ENCODE data around the gene FASN.

The FASN gene

GRCh38 chr17:82088838-82089722 lies 9.0 kb downstream of the FASN start:
- DNase-seq (ENCODE audit: low read depth, low spot score) = no peak

GRCh38 chr17:82087961-82088837 lies 9.8 kb downstream of the FASN start:
- DNase-seq (ENCODE audit: low read depth, low spot score) = no peak

- DNase-seq (ENCODE audit: low read depth, low spot score) = no peak
Observed at GRCh38 chr17:82086941-82087906, 10.8 kb downstream of the FASN start.

- DNase-seq (ENCODE audit: low read depth, low spot score) = no peak
Observed at GRCh38 chr17:82085931-82086764, 11.9 kb downstream of the FASN start.

- no peak for DNase-seq (ENCODE audit: low read depth, low spot score)
Observed at GRCh38 chr17:82085031-82085861, 12.8 kb downstream of the FASN start.

- no peak for DNase-seq (ENCODE audit: low read depth, low spot score)
Observed at GRCh38 chr17:82084373-82085030, 13.5 kb downstream of the FASN start.

- DNase-seq (ENCODE audit: low read depth, low spot score) = no peak
Observed at GRCh38 chr17:82083533-82084359, 14.3 kb downstream of the FASN start.

GRCh38 chr17:82083009-82083408 lies 15.0 kb downstream of the FASN start:
- DNase-seq (ENCODE audit: low read depth, low spot score) = no peak

GRCh38 chr17:82082456-82082855 lies 15.6 kb downstream of the FASN start:
- no peak for DNase-seq (ENCODE audit: low read depth, low spot score)

- DNase-seq (ENCODE audit: low read depth, low spot score) = no peak
Observed at GRCh38 chr17:82081966-82082365, 16.1 kb downstream of the FASN start.

GRCh38 chr17:82081546-82081945 lies 16.5 kb downstream of the FASN start:
- DNase-seq (ENCODE audit: low read depth, low spot score) = no peak

GRCh38 chr17:82080789-82081464 lies 17.1 kb downstream of the FASN start:
- DNase-seq (ENCODE audit: low read depth, low spot score) = no peak

- DNase-seq (ENCODE audit: low read depth, low spot score) = no peak
Observed at GRCh38 chr17:82080048-82080788, 17.8 kb downstream of the FASN start.

- DNase-seq (ENCODE audit: low read depth, low spot score) = no peak
Observed at GRCh38 chr17:82079001-82079677, 18.9 kb downstream of the FASN start.

- DNase-seq (ENCODE audit: low read depth, low spot score) = no peak
Observed at GRCh38 chr17:82078433-82078832, 19.6 kb downstream of the FASN start.

GRCh38 chr17:82077617-82078358 lies 20.2 kb downstream of the FASN start:
- DNase-seq (ENCODE audit: low read depth, low spot score) = no peak

All from iPS DF 19.7 (cell line).